ENCODE results near the gene MYH13.

GRCh38 chr17:10415161-10415560 is 42.4 kb upstream of the MYH13 start:
- TF ChIP-seq, protein P1, sequence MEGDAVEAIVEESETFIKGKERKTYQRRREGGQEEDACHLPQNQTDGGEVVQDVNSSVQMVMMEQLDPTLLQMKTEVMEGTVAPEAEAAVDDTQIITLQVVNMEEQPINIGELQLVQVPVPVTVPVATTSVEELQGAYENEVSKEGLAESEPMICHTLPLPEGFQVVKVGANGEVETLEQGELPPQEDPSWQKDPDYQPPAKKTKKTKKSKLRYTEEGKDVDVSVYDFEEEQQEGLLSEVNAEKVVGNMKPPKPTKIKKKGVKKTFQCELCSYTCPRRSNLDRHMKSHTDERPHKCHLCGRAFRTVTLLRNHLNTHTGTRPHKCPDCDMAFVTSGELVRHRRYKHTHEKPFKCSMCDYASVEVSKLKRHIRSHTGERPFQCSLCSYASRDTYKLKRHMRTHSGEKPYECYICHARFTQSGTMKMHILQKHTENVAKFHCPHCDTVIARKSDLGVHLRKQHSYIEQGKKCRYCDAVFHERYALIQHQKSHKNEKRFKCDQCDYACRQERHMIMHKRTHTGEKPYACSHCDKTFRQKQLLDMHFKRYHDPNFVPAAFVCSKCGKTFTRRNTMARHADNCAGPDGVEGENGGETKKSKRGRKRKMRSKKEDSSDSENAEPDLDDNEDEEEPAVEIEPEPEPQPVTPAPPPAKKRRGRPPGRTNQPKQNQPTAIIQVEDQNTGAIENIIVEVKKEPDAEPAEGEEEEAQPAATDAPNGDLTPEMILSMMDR (IDR thresholded peaks at IDR 0.05; ENCODE audit: low read depth, low read length): no peak
- TF ChIP-seq MYC (IDR thresholded peaks at IDR 0.05; ENCODE audit: low read depth, low read length) (no peak), POLR2A (IDR thresholded peaks at IDR 0.05; ENCODE audit: extremely low read depth, insufficient read length) (no peak), MAX (IDR thresholded peaks at IDR 0.05; ENCODE audit: low read depth, low read length) (no peak)

All from NB4 (cell line).